Vagina (tissue), 2 donors: ENCODE measurements around the gene TRIM51. TPM values are rescaled to one million over a fixed set of nuclear protein-coding genes. Genes with fewer than 3 reads are reported as not detected.

Source experiments
- DNase-seq, 2 donors: peaks; one replicate each; pipeline ENCODE4 v3.0.0-alpha.2; 2017; ENCODE audit errors: extremely low spot score in 2 of 2
- H3K27ac ChIP-seq: fragments of 200-600 bp; sonication (generic); one replicate; pipeline ENCODE4 v1.5.1; 2019
- H3K27me3 ChIP-seq: fragments of 200-600 bp; sonication (generic); one replicate; pipeline ENCODE4 v1.5.1; 2019
- H3K36me3 ChIP-seq, 2 donors: fragments of 200-600 bp; sonication (generic); one replicate each; pipeline ENCODE4 v1.5.1; 2017 to 2019
- H3K4me1 ChIP-seq: fragments of 200-600 bp; sonication (generic); one replicate; pipeline ENCODE4 v1.5.1; 2019
- H3K4me3 ChIP-seq, 2 donors: fragments of 200-600 bp; sonication (generic); 1 replicate in 1 of 2; 2 replicates in 1 of 2; pipeline ENCODE4 v1.5.1; 2016 to 2019
- H3K9me3 ChIP-seq: fragments of 200-600 bp; sonication (generic); one replicate; pipeline ENCODE4 v1.5.1; 2019
- CTCF ChIP-seq, 3 experiments: fragments of 450-650 bp in 2 of 3; fragments of 200-600 bp in 1 of 3; sonication (generic) in 1 of 3; IDR thresholded peaks; one replicate each; pipeline ENCODE4 v1.5.1; 2017 to 2019; ENCODE audit warnings: antibody characterized with exemption in 3 of 3, mild to moderate bottlenecking in 2 of 3, moderate library complexity in 2 of 3
- POLR2A ChIP-seq, 2 donors: fragments of 450-650 bp; IDR thresholded peaks; one replicate each; pipeline ENCODE4 v1.6.1; 2017; ENCODE audit warnings: antibody characterized with exemption in 2 of 2, mild to moderate bottlenecking in 2 of 2, moderate library complexity in 2 of 2
- POLR2AphosphoS5 ChIP-seq, 2 donors: sonication (generic); formaldehyde crosslinking; IDR thresholded peaks; one replicate each; pipeline ENCODE4 v1.9.0; 2017; ENCODE audit warnings: antibody characterized with exemption in 2 of 2, mild to moderate bottlenecking in 2 of 2, low read depth in 1 of 2; ENCODE audit not compliant: insufficient read depth in 1 of 2
- intact Hi-C: fragments of 100-400 bp; cut with DNase I; formaldehyde crosslinking; loops from one replicate; pipeline ENCODE4 v1.15.1; 2023
- small RNA-seq: library from RNA; depleted of rRNA; stranded (forward); fragments of <200 nt; gene quantifications from one replicate; pipeline ENCODE3, GENCODE V24; 2016
- total RNA-seq: library from RNA; depleted of rRNA; stranded (reverse); fragments of >200 nt; gene quantifications from one replicate; pipeline ENCODE4 v1.2.3, GENCODE V29; 2016

The TRIM51 gene
- total RNA-seq, 1 donor from 2014 or later = not detected

GRCh38 chr11:55914482-55914881, 31.4 kb downstream of the TRIM51 start, which contains the start of gene OR5W2:
Gene OR5W2, minus strand, starts transcription at chr11:55914582. Its CDS starts 0 bp downstream, at chr11:55914582.
- H3K4me3 ChIP-seq = no peak within 1 kb of the TSS
- no peak for TF ChIP-seq POLR2A (IDR thresholded peaks at IDR 0.05)
- no peak for TF ChIP-seq CTCF (IDR thresholded peaks at IDR 0.05)
- no peak for TF ChIP-seq POLR2AphosphoS5 (IDR thresholded peaks at IDR 0.05; ENCODE audit: insufficient read depth in 1 of 2, low read depth in 1 of 2)
- H3K4me1 ChIP-seq = no peaks in the 10 kb centered on the region
- intact Hi-C loops = no loop called here
- no peak for DNase-seq
- H3K27ac ChIP-seq = no peak within 1 kb of the TSS
- no peaks in the 10 kb centered on the region for H3K9me3 ChIP-seq
- H3K27me3 ChIP-seq = no peaks in the 10 kb centered on the region
- no peaks in the 10 kb centered on the region for H3K36me3 ChIP-seq

- Histone ChIP-seq H3K36me3 (no peaks in the 10 kb centered on the region), H3K27me3 (no peaks in the 10 kb centered on the region), H3K4me1 (no peaks in the 10 kb centered on the region), H3K4me3 (no peak overlapping the region), H3K9me3 (no peaks in the 10 kb centered on the region), H3K27ac (no peak overlapping the region)
- TF ChIP-seq CTCF (IDR thresholded peaks at IDR 0.05) (no peak), POLR2A (IDR thresholded peaks at IDR 0.05) (no peak), POLR2AphosphoS5 (IDR thresholded peaks at IDR 0.05; ENCODE audit: insufficient read depth in 1 of 2, low read depth in 1 of 2) (no peak)
- DNase-seq = no peak
- intact Hi-C loops = no loop called here
Observed at GRCh38 chr11:55920537-55920936, 37.4 kb downstream of the TRIM51 start.

- H3K36me3 ChIP-seq = no peaks in the 10 kb centered on the region
- TF ChIP-seq POLR2A (IDR thresholded peaks at IDR 0.05) (no peak), CTCF (IDR thresholded peaks at IDR 0.05) (no peak), POLR2AphosphoS5 (IDR thresholded peaks at IDR 0.05; ENCODE audit: insufficient read depth in 1 of 2, low read depth in 1 of 2) (no peak)
- H3K9me3 ChIP-seq = no peaks in the 10 kb centered on the region
- intact Hi-C loops = no loop called here
- no peak for DNase-seq
- no peak within 1 kb of the TSS for H3K27ac ChIP-seq
- H3K4me3 ChIP-seq = no peak within 1 kb of the TSS
- H3K27me3 ChIP-seq = no peaks in the 10 kb centered on the region
- no peaks in the 10 kb centered on the region for H3K4me1 ChIP-seq
Observed at GRCh38 chr11:55936300-55936699, 53.2 kb downstream of the TRIM51 start, which contains the start of gene OR5I1. Gene OR5I1, minus strand, starts transcription at chr11:55936400. Its CDS starts 0 bp downstream, at chr11:55936400.

Small RNAs within 50 kb of the gene (small RNA-seq; reads per million reads assigned to genes)
- gene AC036111.3 = not detected

Other genes with a start within 250 kb of the TRIM51 start
- gene OR4P4, start 248.2 kb upstream of the TRIM51 start, total RNA-seq = not detected
- not detected for gene OR4S2, start 235.0 kb upstream of the TRIM51 start, total RNA-seq
- not detected for gene OR4C6, start 221.1 kb upstream of the TRIM51 start, total RNA-seq
- gene OR5D13, start 109.9 kb upstream of the TRIM51 start, total RNA-seq = not detected
- gene OR5D14, start 87.7 kb upstream of the TRIM51 start, total RNA-seq = not detected
- not detected for gene OR5L1, start 71.9 kb upstream of the TRIM51 start, total RNA-seq
- gene OR5D18, start 63.7 kb upstream of the TRIM51 start, total RNA-seq = not detected
- gene OR5L2, start 56.1 kb upstream of the TRIM51 start, total RNA-seq = not detected
- not detected for gene OR5D16, start 44.5 kb upstream of the TRIM51 start, total RNA-seq
- gene OR5W2, start 31.3 kb downstream of the TRIM51 start, total RNA-seq = not detected
- gene OR5I1, start 53.1 kb downstream of the TRIM51 start, total RNA-seq = not detected
- gene OR10AG1, start 86.6 kb downstream of the TRIM51 start, total RNA-seq = not detected
- gene OR5F1, start 111.3 kb downstream of the TRIM51 start, total RNA-seq = not detected
- gene OR5AS1, start 144.4 kb downstream of the TRIM51 start, total RNA-seq = not detected
- not detected for gene OR8I2, start 210.0 kb downstream of the TRIM51 start, total RNA-seq
- gene OR8H2, start 220.4 kb downstream of the TRIM51 start, total RNA-seq = not detected
- not detected for gene OR8H3, start 239.1 kb downstream of the TRIM51 start, total RNA-seq